ENCODE data around the gene SATB2.

The SATB2 gene

GRCh38 chr2:199452260-199452990 is 5.3 kb downstream of the SATB2 start:
- no peak for DNase-seq (ENCODE audit: low read depth, low spot score)

- no peak for DNase-seq (ENCODE audit: low read depth, low spot score)
These were observed 7.8 kb downstream of the SATB2 start for GRCh38 chr2:199449956-199450355.

GRCh38 chr2:199449455-199449854 is 8.3 kb downstream of the SATB2 start:
- DNase-seq (ENCODE audit: low read depth, low spot score): no peak

- no peak for DNase-seq (ENCODE audit: low read depth, low spot score)
These were observed 10.7 kb downstream of the SATB2 start for GRCh38 chr2:199446996-199447576.

- no peak for DNase-seq (ENCODE audit: low read depth, low spot score)
These were observed 13.0 kb downstream of the SATB2 start for GRCh38 chr2:199444749-199445148.

- DNase-seq (ENCODE audit: low read depth, low spot score): no peak
These were observed 14.1 kb downstream of the SATB2 start for GRCh38 chr2:199443589-199444130.

GRCh38 chr2:199442173-199442572 is 15.6 kb downstream of the SATB2 start:
- DNase-seq (ENCODE audit: low read depth, low spot score): no peak

GRCh38 chr2:199441759-199442158 is 16.0 kb downstream of the SATB2 start:
- DNase-seq (ENCODE audit: low read depth, low spot score): no peak

GRCh38 chr2:199440118-199440517 is 17.6 kb downstream of the SATB2 start:
- DNase-seq (ENCODE audit: low read depth, low spot score): peak; percentile 51

GRCh38 chr2:199439542-199439941 is 18.2 kb downstream of the SATB2 start:
- no peak for DNase-seq (ENCODE audit: low read depth, low spot score)

GRCh38 chr2:199439066-199439465 is 18.7 kb downstream of the SATB2 start:
- peak; percentile 60 for DNase-seq (ENCODE audit: low read depth, low spot score)

GRCh38 chr2:199434555-199434954 is 23.2 kb downstream of the SATB2 start:
- DNase-seq (ENCODE audit: low read depth, low spot score): no peak

GRCh38 chr2:199433204-199433832 is 24.4 kb downstream of the SATB2 start:
- peak; percentile 30 for DNase-seq (ENCODE audit: low read depth, low spot score)

- DNase-seq (ENCODE audit: low read depth, low spot score): peak; percentile 62
These were observed 26.0 kb downstream of the SATB2 start for GRCh38 chr2:199431746-199432213.

GRCh38 chr2:199430214-199430613 is 27.5 kb downstream of the SATB2 start:
- DNase-seq (ENCODE audit: low read depth, low spot score): no peak

GRCh38 chr2:199428291-199428690 is 29.4 kb downstream of the SATB2 start:
- no peak for DNase-seq (ENCODE audit: low read depth, low spot score)

GRCh38 chr2:199424160-199424559 is 33.6 kb downstream of the SATB2 start:
- DNase-seq (ENCODE audit: low read depth, low spot score): peak; percentile 20

- DNase-seq (ENCODE audit: low read depth, low spot score): no peak
These were observed 38.3 kb downstream of the SATB2 start for GRCh38 chr2:199419428-199419827.

- DNase-seq (ENCODE audit: low read depth, low spot score): no peak
These were observed 43.3 kb downstream of the SATB2 start for GRCh38 chr2:199414465-199414864.

GRCh38 chr2:199414001-199414400 is 43.7 kb downstream of the SATB2 start:
- no peak for DNase-seq (ENCODE audit: low read depth, low spot score)

- no peak for DNase-seq (ENCODE audit: low read depth, low spot score)
These were observed 47.8 kb downstream of the SATB2 start for GRCh38 chr2:199409759-199410529.

- no peak for DNase-seq (ENCODE audit: low read depth, low spot score)
These were observed 50.3 kb downstream of the SATB2 start for GRCh38 chr2:199407421-199407820.

All from ELF-1 (cell line).